WTC11 (cell line): ENCODE measurements around the gene DNAH8. TPM values are rescaled to one million over a fixed set of nuclear protein-coding genes. Genes with fewer than 3 reads are reported as not detected.

Experiments
- ATAC-seq: fragments of 200-7000 bp; cut with Tn5 transposase; 2 replicates; pipeline ENCODE4 v1.10.0; 2021; ENCODE audit warnings: mild to moderate bottlenecking, moderate library complexity
- CTCF ChIA-PET: fragments of 300-600 bp; sonication (Branson Sonifier 250); formaldehyde crosslinking; loops from one replicate; lab custom pipeline; 2021; ENCODE audit warnings: antibody characterized with exemption; lab: Charles Lee
- POLR2A ChIA-PET: fragments of 350-600 bp; sonication (Branson Sonifier 250); formaldehyde crosslinking; loops from one replicate; lab custom pipeline; 2021; ENCODE audit warnings: antibody characterized with exemption; lab: Charles Lee
- DNase-seq: peaks from one replicate; pipeline ENCODE4 v3.0.0; 2021; ENCODE audit warnings: low spot score
- H3K27ac Mint-ChIP-seq: 2 replicates; pipeline ENCODE4 v1.8.0; 2021; ENCODE audit warnings: mixed read lengths
- H3K27me3 Mint-ChIP-seq: 2 replicates; pipeline ENCODE4 v1.8.0; 2021; ENCODE audit warnings: low read depth, mild to moderate bottlenecking, moderate library complexity, mixed read lengths
- H3K36me3 Mint-ChIP-seq: 2 replicates; pipeline ENCODE4 v1.8.0; 2021; ENCODE audit warnings: mixed read lengths
- H3K4me1 Mint-ChIP-seq: 2 replicates; pipeline ENCODE4 v1.8.0; 2022; ENCODE audit warnings: mixed read lengths
- H3K4me3 Mint-ChIP-seq: 2 replicates; pipeline ENCODE4 v1.8.0; 2021; ENCODE audit warnings: mild to moderate bottlenecking, moderate library complexity, mixed read lengths
- H3K9me3 Mint-ChIP-seq: 2 replicates; pipeline ENCODE4 v1.8.0; 2021; ENCODE audit warnings: mixed read lengths
- CBFB ChIP-seq: sonication (generic); formaldehyde crosslinking; IDR thresholded peaks from 2 replicates; pipeline ENCODE4 v1.8.1; 2022; ENCODE audit warnings: mild to moderate bottlenecking, low read depth, missing genetic modification reagents
- CREM ChIP-seq: sonication (generic); formaldehyde crosslinking; IDR thresholded peaks from 2 replicates; pipeline ENCODE4 v1.8.1; 2022; ENCODE audit warnings: mild to moderate bottlenecking, missing genetic modification reagents, moderate library complexity
- EMX1 ChIP-seq: fragments of 250-450 bp; sonication (Bioruptor Pico); IDR thresholded peaks from 2 replicates; pipeline ENCODE4 v1.8.0; 2021; ENCODE audit warnings: mild to moderate bottlenecking
- JUN ChIP-seq: sonication (generic); formaldehyde crosslinking; IDR thresholded peaks from 2 replicates; pipeline ENCODE4 v1.8.0; 2023; ENCODE audit warnings: mild to moderate bottlenecking, missing genetic modification reagents
- KAT7 ChIP-seq: sonication (generic); formaldehyde crosslinking; IDR thresholded peaks from 2 replicates; pipeline ENCODE4 v1.8.1; 2023; ENCODE audit warnings: missing genetic modification reagents, mild to moderate bottlenecking, borderline replicate concordance
- NFYB ChIP-seq: sonication (generic); formaldehyde crosslinking; conservative IDR thresholded peaks from 2 replicates; pipeline ENCODE4 v1.8.0; 2022; ENCODE audit warnings: low read depth, missing genetic modification reagents
- NR1H2 ChIP-seq: sonication (generic); formaldehyde crosslinking; IDR thresholded peaks from 2 replicates; pipeline ENCODE4 v1.9.0; 2021; ENCODE audit warnings: mild to moderate bottlenecking, moderate library complexity, missing genetic modification reagents
- OVOL2 ChIP-seq: fragments of 250-450 bp; sonication (Bioruptor Pico); IDR thresholded peaks from 2 replicates; pipeline ENCODE4 v1.9.0; 2021; ENCODE audit warnings: mild to moderate bottlenecking, borderline replicate concordance
- PRRX2 ChIP-seq: fragments of 250-450 bp; sonication (Bioruptor Pico); IDR thresholded peaks from 2 replicates; pipeline ENCODE4 v1.8.0; 2021; ENCODE audit warnings: mild to moderate bottlenecking
- RELA ChIP-seq: sonication (generic); formaldehyde crosslinking; IDR thresholded peaks from 2 replicates; pipeline ENCODE4 v1.8.1; 2022; ENCODE audit warnings: missing genetic modification reagents, mild to moderate bottlenecking, borderline replicate concordance
- TEAD1 ChIP-seq: sonication (generic); formaldehyde crosslinking; IDR thresholded peaks from 2 replicates; pipeline ENCODE4 v1.8.0; 2022; ENCODE audit warnings: mild to moderate bottlenecking, missing genetic modification reagents
- ZNF121 ChIP-seq: sonication (generic); formaldehyde crosslinking; IDR thresholded peaks from 2 replicates; pipeline ENCODE4 v1.8.0; 2023; ENCODE audit warnings: missing genetic modification reagents
- ZNF219 ChIP-seq: sonication (generic); formaldehyde crosslinking; IDR thresholded peaks from 2 replicates; pipeline ENCODE4 v1.8.0; 2023; ENCODE audit warnings: missing genetic modification reagents, mild to moderate bottlenecking, borderline replicate concordance
- ZNF263 ChIP-seq: sonication (generic); formaldehyde crosslinking; IDR thresholded peaks from 2 replicates; pipeline ENCODE4 v1.8.1; 2022; ENCODE audit warnings: low read depth, mild to moderate bottlenecking, moderate library complexity, missing genetic modification reagents
- ZNF396 ChIP-seq: fragments of 250-450 bp; sonication (Bioruptor Pico); IDR thresholded peaks from 2 replicates; pipeline ENCODE4 v1.8.0; 2021; ENCODE audit warnings: mild to moderate bottlenecking, moderate library complexity, borderline replicate concordance
- ZNF671 ChIP-seq: fragments of 250-450 bp; sonication (Bioruptor Pico); IDR thresholded peaks from 2 replicates; pipeline ENCODE4 v1.8.0; 2021; ENCODE audit warnings: mild to moderate bottlenecking
- total RNA-seq: library from RNA; stranded (reverse); gene quantifications from 3 replicates; pipeline ENCODE4 v1.2.3, GENCODE V29; 2021
- TF ChIP-seq, protein P1 (sequence below): sonication (generic); formaldehyde crosslinking; IDR thresholded peaks from 2 replicates; pipeline ENCODE4 v1.8.1; 2022; ENCODE audit warnings: missing genetic modification reagents, borderline replicate concordance
- TF ChIP-seq, protein P2 (sequence below): sonication (generic); formaldehyde crosslinking; IDR thresholded peaks from 2 replicates; pipeline ENCODE4 v1.8.0; 2023; ENCODE audit warnings: missing genetic modification reagents
- TF ChIP-seq, protein P3 (sequence below): sonication (generic); formaldehyde crosslinking; IDR thresholded peaks from 2 replicates; pipeline ENCODE4 v1.8.1; 2023; ENCODE audit warnings: mild to moderate bottlenecking, missing genetic modification reagents, moderate library complexity
- TF ChIP-seq, protein P4 (sequence below): fragments of 250-450 bp; sonication (Bioruptor Pico); IDR thresholded peaks from 2 replicates; pipeline ENCODE4 v1.9.0; 2021; ENCODE audit warnings: mild to moderate bottlenecking, borderline replicate concordance
- TF ChIP-seq, protein P5 (sequence below): fragments of 250-450 bp; sonication (Bioruptor Pico); IDR thresholded peaks from 2 replicates; pipeline ENCODE4 v1.9.0; 2021; ENCODE audit warnings: mild to moderate bottlenecking
- TF ChIP-seq, protein P6 (sequence below): sonication (generic); formaldehyde crosslinking; IDR thresholded peaks from 2 replicates; pipeline ENCODE4 v1.8.0; 2022; ENCODE audit warnings: missing genetic modification reagents
- TF ChIP-seq, protein P7 (sequence below): sonication (generic); formaldehyde crosslinking; IDR thresholded peaks from 2 replicates; pipeline ENCODE4 v1.8.1; 2022; ENCODE audit warnings: mild to moderate bottlenecking, moderate library complexity, missing genetic modification reagents

The DNAH8 gene
- total RNA-seq, 1 experiment from 2014 or later: 0.02 TPM

DNA sequence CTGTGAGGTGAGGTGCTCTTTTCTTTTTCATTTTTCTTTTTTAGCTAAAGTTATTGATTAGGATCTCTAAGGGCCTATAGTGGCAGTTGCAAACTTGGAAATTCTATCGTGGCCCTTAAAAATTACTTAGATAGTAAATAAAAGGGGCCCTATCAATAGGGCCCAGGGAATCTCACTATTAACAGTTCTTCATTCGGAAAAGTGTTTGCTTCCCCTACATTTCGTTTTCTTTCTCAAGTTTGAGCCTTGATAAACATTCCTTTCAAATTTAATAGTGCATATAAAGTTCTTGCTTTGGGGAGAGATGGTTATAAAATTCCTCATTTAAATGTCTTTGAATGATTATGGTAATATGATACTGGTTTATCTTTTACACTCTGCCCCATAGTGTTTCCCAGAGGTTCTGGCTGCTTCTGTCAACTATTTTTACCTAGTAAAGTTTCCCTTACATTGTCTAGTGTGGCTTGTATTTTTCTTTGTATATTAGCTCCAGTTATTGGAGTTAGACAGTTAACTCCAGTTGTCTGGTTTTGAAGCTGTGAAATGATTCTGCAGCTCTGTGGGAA lies 263.1 kb downstream of the DNAH8 start:
- no peak overlapping the region for H3K4me3 Mint-ChIP-seq
- TF ChIP-seq ZNF263 (CRISPR knock-in tag): no peak
- TF ChIP-seq, protein P1, sequence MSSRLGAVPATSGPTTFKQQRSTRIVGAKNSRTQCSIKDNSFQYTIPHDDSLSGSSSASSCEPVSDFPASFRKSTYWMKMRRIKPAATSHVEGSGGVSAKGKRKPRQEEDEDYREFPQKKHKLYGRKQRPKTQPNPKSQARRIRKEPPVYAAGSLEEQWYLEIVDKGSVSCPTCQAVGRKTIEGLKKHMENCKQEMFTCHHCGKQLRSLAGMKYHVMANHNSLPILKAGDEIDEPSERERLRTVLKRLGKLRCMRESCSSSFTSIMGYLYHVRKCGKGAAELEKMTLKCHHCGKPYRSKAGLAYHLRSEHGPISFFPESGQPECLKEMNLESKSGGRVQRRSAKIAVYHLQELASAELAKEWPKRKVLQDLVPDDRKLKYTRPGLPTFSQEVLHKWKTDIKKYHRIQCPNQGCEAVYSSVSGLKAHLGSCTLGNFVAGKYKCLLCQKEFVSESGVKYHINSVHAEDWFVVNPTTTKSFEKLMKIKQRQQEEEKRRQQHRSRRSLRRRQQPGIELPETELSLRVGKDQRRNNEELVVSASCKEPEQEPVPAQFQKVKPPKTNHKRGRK: no peak
- TF ChIP-seq CBFB: no peak
- no peak for TF ChIP-seq EMX1
- TF ChIP-seq CREM: no peak
- no peak for TF ChIP-seq RELA (CRISPR knock-in tag)
- TF ChIP-seq ZNF671: no peak
- no peak for TF ChIP-seq NR1H2
- H3K27me3 Mint-ChIP-seq: no peaks in the 10 kb centered on the region
- CTCF ChIA-PET: interaction anchor here (1.7 to 5.3 kb wide), 3 partner anchors 19 to 205 kb away, joined by 6 to 32 read pairs (median 9); no protein-coding TSS in a partner anchor
- peaks cover 36% of the 10 kb centered on the region for H3K4me1 Mint-ChIP-seq
- ATAC-seq: no peak
- POLR2A ChIA-PET: no interaction called here
- no peak for DNase-seq
- H3K9me3 Mint-ChIP-seq: 0 out of 2 replicates have a peak, but pooled peaks cover 2% of the 10 kb centered on the region
- H3K36me3 Mint-ChIP-seq: no peaks in the 10 kb centered on the region
- no peak overlapping the region for H3K27ac Mint-ChIP-seq

DNA sequence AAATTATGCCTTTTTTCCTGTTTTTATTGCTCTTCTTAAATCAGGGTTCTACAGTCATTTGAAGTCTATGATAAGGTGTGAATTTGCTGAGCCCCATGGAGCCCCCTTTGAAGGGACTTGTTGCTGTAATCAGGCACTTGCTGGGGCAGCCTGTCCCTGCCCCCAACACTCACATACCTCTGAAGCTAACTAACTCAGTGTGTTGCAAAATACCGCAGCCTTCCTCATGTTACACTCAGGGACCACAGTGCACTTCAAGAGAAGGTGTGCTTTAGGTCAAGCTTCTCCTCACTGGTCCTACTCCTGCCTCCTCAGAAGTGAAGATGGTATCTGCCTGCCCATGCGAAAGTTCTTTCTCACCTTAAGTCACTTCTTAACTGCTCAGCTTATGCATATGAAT lies 267.4 kb downstream of the DNAH8 start:
- POLR2A ChIA-PET: no interaction called here
- H3K4me3 Mint-ChIP-seq: no peak overlapping the region
- H3K4me1 Mint-ChIP-seq: peaks cover 32% of the 10 kb centered on the region
- H3K36me3 Mint-ChIP-seq: no peaks in the 10 kb centered on the region
- no peaks in the 10 kb centered on the region for H3K27me3 Mint-ChIP-seq
- H3K9me3 Mint-ChIP-seq: 0 out of 2 replicates have a peak, but pooled peaks cover 3% of the 10 kb centered on the region
- ATAC-seq (peak; percentile 85), DNase-seq (no peak)
- no peak overlapping the region for H3K27ac Mint-ChIP-seq
- CTCF ChIA-PET: interaction anchor here (0.6 to 1.4 kb wide), 2 partner anchors 15 to 1232 kb away, joined by 3 to 7 read pairs; no protein-coding TSS in a partner anchor
- TF ChIP-seq RELA (CRISPR knock-in tag): no peak
- TF ChIP-seq ZNF219: no peak
- TF ChIP-seq, protein P2, sequence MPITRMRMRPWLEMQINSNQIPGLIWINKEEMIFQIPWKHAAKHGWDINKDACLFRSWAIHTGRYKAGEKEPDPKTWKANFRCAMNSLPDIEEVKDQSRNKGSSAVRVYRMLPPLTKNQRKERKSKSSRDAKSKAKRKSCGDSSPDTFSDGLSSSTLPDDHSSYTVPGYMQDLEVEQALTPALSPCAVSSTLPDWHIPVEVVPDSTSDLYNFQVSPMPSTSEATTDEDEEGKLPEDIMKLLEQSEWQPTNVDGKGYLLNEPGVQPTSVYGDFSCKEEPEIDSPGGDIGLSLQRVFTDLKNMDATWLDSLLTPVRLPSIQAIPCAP (CRISPR knock-in tag): no peak
- no peak for TF ChIP-seq ZNF121 (CRISPR knock-in tag)
- TF ChIP-seq, protein P3, sequence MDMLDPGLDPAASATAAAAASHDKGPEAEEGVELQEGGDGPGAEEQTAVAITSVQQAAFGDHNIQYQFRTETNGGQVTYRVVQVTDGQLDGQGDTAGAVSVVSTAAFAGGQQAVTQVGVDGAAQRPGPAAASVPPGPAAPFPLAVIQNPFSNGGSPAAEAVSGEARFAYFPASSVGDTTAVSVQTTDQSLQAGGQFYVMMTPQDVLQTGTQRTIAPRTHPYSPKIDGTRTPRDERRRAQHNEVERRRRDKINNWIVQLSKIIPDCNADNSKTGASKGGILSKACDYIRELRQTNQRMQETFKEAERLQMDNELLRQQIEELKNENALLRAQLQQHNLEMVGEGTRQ (CRISPR knock-in tag): no peak
- no peak for TF ChIP-seq PRRX2 (CRISPR knock-in tag)
- TF ChIP-seq, protein P4, sequence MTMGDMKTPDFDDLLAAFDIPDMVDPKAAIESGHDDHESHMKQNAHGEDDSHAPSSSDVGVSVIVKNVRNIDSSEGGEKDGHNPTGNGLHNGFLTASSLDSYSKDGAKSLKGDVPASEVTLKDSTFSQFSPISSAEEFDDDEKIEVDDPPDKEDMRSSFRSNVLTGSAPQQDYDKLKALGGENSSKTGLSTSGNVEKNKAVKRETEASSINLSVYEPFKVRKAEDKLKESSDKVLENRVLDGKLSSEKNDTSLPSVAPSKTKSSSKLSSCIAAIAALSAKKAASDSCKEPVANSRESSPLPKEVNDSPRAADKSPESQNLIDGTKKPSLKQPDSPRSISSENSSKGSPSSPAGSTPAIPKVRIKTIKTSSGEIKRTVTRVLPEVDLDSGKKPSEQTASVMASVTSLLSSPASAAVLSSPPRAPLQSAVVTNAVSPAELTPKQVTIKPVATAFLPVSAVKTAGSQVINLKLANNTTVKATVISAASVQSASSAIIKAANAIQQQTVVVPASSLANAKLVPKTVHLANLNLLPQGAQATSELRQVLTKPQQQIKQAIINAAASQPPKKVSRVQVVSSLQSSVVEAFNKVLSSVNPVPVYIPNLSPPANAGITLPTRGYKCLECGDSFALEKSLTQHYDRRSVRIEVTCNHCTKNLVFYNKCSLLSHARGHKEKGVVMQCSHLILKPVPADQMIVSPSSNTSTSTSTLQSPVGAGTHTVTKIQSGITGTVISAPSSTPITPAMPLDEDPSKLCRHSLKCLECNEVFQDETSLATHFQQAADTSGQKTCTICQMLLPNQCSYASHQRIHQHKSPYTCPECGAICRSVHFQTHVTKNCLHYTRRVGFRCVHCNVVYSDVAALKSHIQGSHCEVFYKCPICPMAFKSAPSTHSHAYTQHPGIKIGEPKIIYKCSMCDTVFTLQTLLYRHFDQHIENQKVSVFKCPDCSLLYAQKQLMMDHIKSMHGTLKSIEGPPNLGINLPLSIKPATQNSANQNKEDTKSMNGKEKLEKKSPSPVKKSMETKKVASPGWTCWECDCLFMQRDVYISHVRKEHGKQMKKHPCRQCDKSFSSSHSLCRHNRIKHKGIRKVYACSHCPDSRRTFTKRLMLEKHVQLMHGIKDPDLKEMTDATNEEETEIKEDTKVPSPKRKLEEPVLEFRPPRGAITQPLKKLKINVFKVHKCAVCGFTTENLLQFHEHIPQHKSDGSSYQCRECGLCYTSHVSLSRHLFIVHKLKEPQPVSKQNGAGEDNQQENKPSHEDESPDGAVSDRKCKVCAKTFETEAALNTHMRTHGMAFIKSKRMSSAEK (CRISPR knock-in tag): no peak
- TF ChIP-seq, protein P5, sequence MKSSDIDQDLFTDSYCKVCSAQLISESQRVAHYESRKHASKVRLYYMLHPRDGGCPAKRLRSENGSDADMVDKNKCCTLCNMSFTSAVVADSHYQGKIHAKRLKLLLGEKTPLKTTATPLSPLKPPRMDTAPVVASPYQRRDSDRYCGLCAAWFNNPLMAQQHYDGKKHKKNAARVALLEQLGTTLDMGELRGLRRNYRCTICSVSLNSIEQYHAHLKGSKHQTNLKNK (CRISPR knock-in tag): no peak
- TF ChIP-seq, protein P6, sequence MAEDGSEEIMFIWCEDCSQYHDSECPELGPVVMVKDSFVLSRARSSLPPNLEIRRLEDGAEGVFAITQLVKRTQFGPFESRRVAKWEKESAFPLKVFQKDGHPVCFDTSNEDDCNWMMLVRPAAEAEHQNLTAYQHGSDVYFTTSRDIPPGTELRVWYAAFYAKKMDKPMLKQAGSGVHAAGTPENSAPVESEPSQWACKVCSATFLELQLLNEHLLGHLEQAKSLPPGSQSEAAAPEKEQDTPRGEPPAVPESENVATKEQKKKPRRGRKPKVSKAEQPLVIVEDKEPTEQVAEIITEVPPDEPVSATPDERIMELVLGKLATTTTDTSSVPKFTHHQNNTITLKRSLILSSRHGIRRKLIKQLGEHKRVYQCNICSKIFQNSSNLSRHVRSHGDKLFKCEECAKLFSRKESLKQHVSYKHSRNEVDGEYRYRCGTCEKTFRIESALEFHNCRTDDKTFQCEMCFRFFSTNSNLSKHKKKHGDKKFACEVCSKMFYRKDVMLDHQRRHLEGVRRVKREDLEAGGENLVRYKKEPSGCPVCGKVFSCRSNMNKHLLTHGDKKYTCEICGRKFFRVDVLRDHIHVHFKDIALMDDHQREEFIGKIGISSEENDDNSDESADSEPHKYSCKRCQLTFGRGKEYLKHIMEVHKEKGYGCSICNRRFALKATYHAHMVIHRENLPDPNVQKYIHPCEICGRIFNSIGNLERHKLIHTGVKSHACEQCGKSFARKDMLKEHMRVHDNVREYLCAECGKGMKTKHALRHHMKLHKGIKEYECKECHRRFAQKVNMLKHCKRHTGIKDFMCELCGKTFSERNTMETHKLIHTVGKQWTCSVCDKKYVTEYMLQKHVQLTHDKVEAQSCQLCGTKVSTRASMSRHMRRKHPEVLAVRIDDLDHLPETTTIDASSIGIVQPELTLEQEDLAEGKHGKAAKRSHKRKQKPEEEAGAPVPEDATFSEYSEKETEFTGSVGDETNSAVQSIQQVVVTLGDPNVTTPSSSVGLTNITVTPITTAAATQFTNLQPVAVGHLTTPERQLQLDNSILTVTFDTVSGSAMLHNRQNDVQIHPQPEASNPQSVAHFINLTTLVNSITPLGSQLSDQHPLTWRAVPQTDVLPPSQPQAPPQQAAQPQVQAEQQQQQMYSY (CRISPR knock-in tag): no peak
- TF ChIP-seq TEAD1: no peak
- TF ChIP-seq JUN (CRISPR knock-in tag): no peak
- TF ChIP-seq, protein P7, sequence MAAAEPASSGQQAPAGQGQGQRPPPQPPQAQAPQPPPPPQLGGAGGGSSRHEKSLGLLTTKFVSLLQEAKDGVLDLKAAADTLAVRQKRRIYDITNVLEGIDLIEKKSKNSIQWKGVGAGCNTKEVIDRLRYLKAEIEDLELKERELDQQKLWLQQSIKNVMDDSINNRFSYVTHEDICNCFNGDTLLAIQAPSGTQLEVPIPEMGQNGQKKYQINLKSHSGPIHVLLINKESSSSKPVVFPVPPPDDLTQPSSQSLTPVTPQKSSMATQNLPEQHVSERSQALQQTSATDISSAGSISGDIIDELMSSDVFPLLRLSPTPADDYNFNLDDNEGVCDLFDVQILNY (CRISPR knock-in tag): no peak
- TF ChIP-seq ZNF396 (CRISPR knock-in tag): no peak
- no peak for TF ChIP-seq OVOL2 (CRISPR knock-in tag)
- no peak for TF ChIP-seq NFYB (CRISPR knock-in tag)
- TF ChIP-seq CREM: no peak
- TF ChIP-seq KAT7 (CRISPR knock-in tag): no peak
